OCI-LY1 (cell line): ENCODE data around the gene TTLL11.

ENCODE experiments used
- EZH2 ChIP-seq: fragments of 200-600 bp; sonication (generic), shearing (Covaris generic); IDR thresholded peaks from 2 replicates; pipeline ENCODE4 v1.8.0; 2017; ENCODE audit warnings: borderline replicate concordance, mixed run types, mild to moderate bottlenecking, antibody characterized with exemption, low read length, moderate library complexity, mixed read lengths
- TF ChIP-seq, protein P1 (sequence below): fragments of 200-600 bp; sonication (generic), shearing (Covaris generic); IDR thresholded peaks from 2 replicates; pipeline ENCODE4 v1.5.1; 2017; ENCODE audit warnings: mild to moderate bottlenecking, antibody characterized with exemption, low read length, moderate library complexity, mixed read lengths

DNA sequence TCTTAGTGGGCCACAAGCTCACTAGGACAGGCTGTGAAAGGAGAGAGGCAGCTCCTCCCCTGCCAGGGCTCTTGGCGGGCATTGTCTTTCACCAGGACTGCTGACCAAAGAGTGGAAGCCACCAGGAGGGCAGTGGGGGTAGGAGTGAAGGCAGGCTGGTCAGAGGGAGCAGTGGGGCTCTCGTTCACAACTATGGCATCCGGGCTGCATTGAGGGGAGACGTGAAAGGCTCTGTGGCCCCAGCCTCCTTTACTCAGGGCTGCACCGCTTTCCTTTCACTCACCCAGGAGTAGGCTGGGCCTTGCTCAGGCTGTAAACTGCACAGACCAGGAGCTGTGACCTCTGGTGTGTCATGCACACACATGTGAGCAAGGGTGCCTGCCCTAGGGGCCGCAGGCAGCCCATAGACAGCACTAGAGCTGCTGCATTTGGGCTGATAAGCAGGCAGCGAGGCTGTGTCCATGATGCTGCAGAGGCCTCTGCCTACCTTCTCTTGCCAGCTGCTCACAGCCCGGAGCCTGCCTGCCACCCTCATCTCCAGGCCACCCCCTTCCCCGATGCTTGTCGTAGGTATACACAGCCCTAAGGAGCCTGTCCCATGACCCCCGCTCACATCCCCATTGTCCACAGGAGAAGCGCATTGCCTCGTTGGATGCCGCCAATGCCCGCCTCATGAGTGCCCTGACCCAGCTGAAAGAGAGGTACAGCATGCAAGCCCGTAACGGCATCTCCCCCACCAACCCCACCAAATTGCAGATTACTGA is 311.2 kb downstream of the TTLL11 start:
- TF ChIP-seq, protein P1, sequence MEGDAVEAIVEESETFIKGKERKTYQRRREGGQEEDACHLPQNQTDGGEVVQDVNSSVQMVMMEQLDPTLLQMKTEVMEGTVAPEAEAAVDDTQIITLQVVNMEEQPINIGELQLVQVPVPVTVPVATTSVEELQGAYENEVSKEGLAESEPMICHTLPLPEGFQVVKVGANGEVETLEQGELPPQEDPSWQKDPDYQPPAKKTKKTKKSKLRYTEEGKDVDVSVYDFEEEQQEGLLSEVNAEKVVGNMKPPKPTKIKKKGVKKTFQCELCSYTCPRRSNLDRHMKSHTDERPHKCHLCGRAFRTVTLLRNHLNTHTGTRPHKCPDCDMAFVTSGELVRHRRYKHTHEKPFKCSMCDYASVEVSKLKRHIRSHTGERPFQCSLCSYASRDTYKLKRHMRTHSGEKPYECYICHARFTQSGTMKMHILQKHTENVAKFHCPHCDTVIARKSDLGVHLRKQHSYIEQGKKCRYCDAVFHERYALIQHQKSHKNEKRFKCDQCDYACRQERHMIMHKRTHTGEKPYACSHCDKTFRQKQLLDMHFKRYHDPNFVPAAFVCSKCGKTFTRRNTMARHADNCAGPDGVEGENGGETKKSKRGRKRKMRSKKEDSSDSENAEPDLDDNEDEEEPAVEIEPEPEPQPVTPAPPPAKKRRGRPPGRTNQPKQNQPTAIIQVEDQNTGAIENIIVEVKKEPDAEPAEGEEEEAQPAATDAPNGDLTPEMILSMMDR: no peak
- TF ChIP-seq EZH2: no peak
